Mucosa of rectum (tissue), 2 donors: ENCODE results near the gene G2E3.

Source experiments
- H3K27ac ChIP-seq, 2 donors: one replicate each; pipeline ENCODE4 v1.7.0; 2013; ENCODE audit warnings: inconsistent platforms in 2 of 2, low read depth in 2 of 2, low read length in 2 of 2
- H3K27me3 ChIP-seq, 2 donors: one replicate each; pipeline ENCODE4 v1.7.0; 2013; ENCODE audit warnings: low read length in 2 of 2; ENCODE audit not compliant: control insufficient read depth in 2 of 2, insufficient read depth in 2 of 2
- H3K36me3 ChIP-seq, 2 donors: one replicate each; pipeline ENCODE4 v1.7.0; 2013; ENCODE audit warnings: low read length in 2 of 2; ENCODE audit not compliant: control insufficient read depth in 2 of 2, insufficient read depth in 2 of 2
- H3K4me1 ChIP-seq, 2 donors: one replicate each; pipeline ENCODE4 v1.7.0; 2013; ENCODE audit warnings: low read length in 2 of 2, mild to moderate bottlenecking in 1 of 2; ENCODE audit not compliant: control insufficient read depth in 2 of 2, insufficient read depth in 2 of 2
- H3K4me3 ChIP-seq, 2 donors: one replicate each; pipeline ENCODE4 v1.7.0; 2013; ENCODE audit warnings: low read length in 2 of 2
- H3K9ac ChIP-seq, 2 donors: one replicate each; pipeline ENCODE4 v1.7.0; 2013; ENCODE audit warnings: low read length in 2 of 2, low read depth in 1 of 2, mild to moderate bottlenecking in 1 of 2
- H3K9me3 ChIP-seq, 2 donors: one replicate each; pipeline ENCODE4 v1.7.0; 2013; ENCODE audit warnings: low read length in 2 of 2; ENCODE audit not compliant: control insufficient read depth in 2 of 2
- donor health status: healthy.
- donor health status: Normal muscosa, but diverticular disease.

The G2E3 gene

DNA sequence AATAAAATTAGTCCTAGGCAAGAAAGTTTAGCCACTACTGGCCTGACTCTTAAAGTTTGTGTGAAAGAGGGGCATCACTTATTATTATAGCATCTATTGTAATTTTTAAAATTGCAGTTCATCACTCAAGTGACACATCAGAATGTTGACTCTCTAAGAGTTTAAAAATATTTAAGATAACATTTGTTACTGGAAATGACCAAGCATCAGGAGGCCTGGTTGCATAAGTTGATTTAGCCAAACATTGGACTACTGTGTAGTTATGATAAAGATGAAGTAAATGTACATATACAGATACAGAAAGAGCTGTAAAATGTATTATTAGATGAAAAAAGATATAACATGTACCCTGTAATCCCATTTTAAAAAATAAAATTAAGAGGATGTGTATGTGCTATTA, 110.6 kb downstream of the G2E3 start:
- H3K4me1 ChIP-seq = no peaks in the 10 kb centered on the region
- H3K27ac ChIP-seq = no peak overlapping the region
- H3K9ac ChIP-seq = no peak overlapping the region
- H3K9me3 ChIP-seq = no peaks in the 10 kb centered on the region
- no peak overlapping the region for H3K4me3 ChIP-seq
- H3K36me3 ChIP-seq = peaks cover 11 to 12% of the 10 kb centered on the region in 2 donors
- no peaks in the 10 kb centered on the region for H3K27me3 ChIP-seq
